Osteocyte (in vitro differentiated cells): Measurements from ENCODE around the gene SPG21. TPM values are rescaled to one million over a fixed set of nuclear protein-coding genes. Genes with fewer than 3 reads are reported as not detected.
"Not testable (repeated sequence)": the region's sequence is repeated elsewhere in the genome, so short reads cannot be mapped to it uniquely, and the experiment has no call there.

Experiments used
- DNase-seq: peaks from one replicate; pipeline ENCODE4 v3.0.0; 2021; ENCODE audit warnings: mixed read lengths; ENCODE audit not compliant: unreplicated experiment; ENCODE audit errors: extremely low spot score
- H3K27ac Mint-ChIP-seq: one replicate; pipeline ENCODE4 v1.8.0; 2021; ENCODE audit warnings: mild to moderate bottlenecking, mixed read lengths; ENCODE audit not compliant: unreplicated experiment
- H3K27me3 Mint-ChIP-seq: one replicate; pipeline ENCODE4 v1.8.0; 2021; ENCODE audit warnings: mixed read lengths; ENCODE audit not compliant: unreplicated experiment
- H3K36me3 Mint-ChIP-seq: one replicate; pipeline ENCODE4 v1.8.0; 2021; ENCODE audit warnings: mixed read lengths; ENCODE audit not compliant: unreplicated experiment
- H3K4me1 Mint-ChIP-seq: one replicate; pipeline ENCODE4 v1.8.0; 2021; ENCODE audit warnings: mixed read lengths; ENCODE audit not compliant: unreplicated experiment
- H3K4me3 Mint-ChIP-seq: one replicate; pipeline ENCODE4 v1.8.0; 2021; ENCODE audit warnings: mild to moderate bottlenecking, moderate library complexity, mixed read lengths; ENCODE audit not compliant: unreplicated experiment
- H3K9me3 Mint-ChIP-seq: one replicate; pipeline ENCODE4 v1.8.0; 2021; ENCODE audit warnings: mixed read lengths; ENCODE audit not compliant: unreplicated experiment
- CTCF ChIP-seq: fragments of 200-600 bp; sonication (generic); IDR thresholded peaks from 2 replicates; pipeline ENCODE4 v1.5.0; 2021; ENCODE audit warnings: antibody characterized with exemption, mild to moderate bottlenecking, moderate library complexity
- total RNA-seq: library from RNA; stranded (reverse); gene quantifications from 2 replicates; pipeline ENCODE4 v1.2.1, GENCODE V29; 2021

Gene SPG21
- total RNA-seq, 1 donor from 2014 or later, result 116 TPM

DNA sequence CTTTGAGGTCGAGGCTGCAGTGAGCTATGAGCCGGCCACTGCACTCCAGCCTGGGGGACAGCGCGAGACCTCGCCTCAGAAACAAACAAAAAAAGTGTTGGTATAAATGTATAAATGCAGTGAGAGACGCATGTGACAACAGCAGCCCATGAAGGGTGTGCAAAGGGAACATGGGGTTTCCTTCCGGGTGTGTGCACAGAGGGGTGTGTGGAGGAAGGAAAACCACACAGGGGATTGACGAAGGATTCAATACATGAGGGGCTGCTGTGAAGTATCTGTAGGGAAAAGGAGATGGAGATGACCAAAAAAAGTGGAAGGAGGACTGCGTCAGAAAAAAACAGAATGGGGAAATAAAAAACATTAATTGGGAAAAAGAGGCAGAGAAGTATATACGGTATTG lies 38.6 kb upstream of the SPG21 start:
- peaks cover 16% of the 10 kb centered on the region for H3K4me1 Mint-ChIP-seq
- H3K27me3 Mint-ChIP-seq, result peaks cover 5% of the 10 kb centered on the region
- peaks cover 20% of the 10 kb centered on the region for H3K36me3 Mint-ChIP-seq
- DNase-seq, result no peak
- no peaks in the 10 kb centered on the region for H3K9me3 Mint-ChIP-seq
- H3K27ac Mint-ChIP-seq, result no peak overlapping the region
- TF ChIP-seq CTCF, result no peak
- H3K4me3 Mint-ChIP-seq, result peak overlapping the region; percentile 78

GRCh38 chr15:65027593-65027992 lies 37.9 kb upstream of the SPG21 start:
- H3K4me1 Mint-ChIP-seq, result peaks cover 12% of the 10 kb centered on the region
- H3K9me3 Mint-ChIP-seq, result no peaks in the 10 kb centered on the region
- peaks cover 5% of the 10 kb centered on the region for H3K27me3 Mint-ChIP-seq
- DNase-seq, result no peak
- H3K4me3 Mint-ChIP-seq, result no peak overlapping the region
- H3K27ac Mint-ChIP-seq, result no peak overlapping the region
- no peak for TF ChIP-seq CTCF
- peaks cover 23% of the 10 kb centered on the region for H3K36me3 Mint-ChIP-seq

DNA sequence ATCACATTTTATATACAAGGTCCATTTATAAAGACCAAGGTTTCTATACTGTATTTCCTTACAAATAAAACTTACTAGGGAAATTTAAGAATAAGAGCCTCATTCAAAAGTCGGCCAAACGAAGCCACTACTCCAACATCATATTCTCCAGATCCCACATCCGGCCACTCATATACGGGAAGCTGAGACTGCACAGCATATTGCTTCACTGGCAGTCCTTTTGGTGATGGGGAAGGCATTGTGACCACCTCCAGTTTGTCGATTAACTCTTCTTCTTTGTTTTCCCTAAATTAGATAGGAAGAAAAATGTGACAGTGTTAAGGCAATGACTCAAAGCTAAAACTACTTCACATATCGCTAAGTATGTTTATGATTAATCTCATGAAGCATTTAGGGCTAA lies 37.0 kb upstream of the SPG21 start:
- no peak for DNase-seq
- H3K4me3 Mint-ChIP-seq, result no peak overlapping the region

DNA sequence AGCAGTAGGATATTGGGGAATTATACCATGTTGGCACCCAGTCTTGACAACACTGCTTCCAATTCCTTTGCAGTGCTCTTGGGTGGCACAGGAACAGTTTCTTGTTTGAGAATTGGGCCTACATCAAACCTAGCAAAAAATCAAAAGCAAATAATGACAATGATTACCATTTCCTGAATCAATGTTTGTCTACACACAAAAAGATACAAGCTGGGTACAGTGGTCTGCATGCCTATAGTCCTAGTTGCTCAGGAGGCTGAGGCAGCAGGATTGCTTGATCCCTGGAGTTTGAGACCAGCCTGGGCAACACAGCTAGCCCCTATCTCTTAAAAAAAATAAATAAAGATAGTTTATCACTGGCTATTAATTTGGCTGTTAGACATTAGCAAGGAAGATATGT lies 31.8 kb upstream of the SPG21 start:
- no peak overlapping the region for H3K27ac Mint-ChIP-seq
- H3K36me3 Mint-ChIP-seq, result peaks cover 48% of the 10 kb centered on the region
- no peaks in the 10 kb centered on the region for H3K4me1 Mint-ChIP-seq

More for the DNA sequence above, 37.0 kb upstream of the SPG21 start:
- Mint-ChIP-seq H3K36me3 (peaks cover 23% of the 10 kb centered on the region), H3K4me1 (peaks cover 12% of the 10 kb centered on the region), H3K9me3 (no peaks in the 10 kb centered on the region), H3K27me3 (peaks cover 3% of the 10 kb centered on the region), H3K27ac (no peak overlapping the region)
- TF ChIP-seq CTCF, result no peak

GRCh38 chr15:65020419-65020818 lies 30.7 kb upstream of the SPG21 start:
- TF ChIP-seq CTCF, result no peak
- Mint-ChIP-seq H3K4me1 (no peaks in the 10 kb centered on the region), H3K27ac (no peak overlapping the region), H3K9me3 (no peaks in the 10 kb centered on the region), H3K27me3 (no peaks in the 10 kb centered on the region), H3K36me3 (peaks cover 48% of the 10 kb centered on the region), H3K4me3 (no peak overlapping the region)
- no peak for DNase-seq

More for the DNA sequence above, 31.8 kb upstream of the SPG21 start:
- Mint-ChIP-seq H3K9me3 (no peaks in the 10 kb centered on the region), H3K4me3 (no peak overlapping the region), H3K27me3 (no peaks in the 10 kb centered on the region)
- no peak for TF ChIP-seq CTCF
- no peak for DNase-seq

- not testable (repeated sequence) for H3K4me3 Mint-ChIP-seq, H3K27me3 Mint-ChIP-seq, DNase-seq, H3K27ac Mint-ChIP-seq, H3K4me1 Mint-ChIP-seq, H3K9me3 Mint-ChIP-seq
- peaks cover 36% of the 10 kb centered on the region for H3K36me3 Mint-ChIP-seq
These were observed 21.5 kb upstream of the SPG21 start for GRCh38 chr15:65011198-65011597.
